ENCODE data around the gene PCGF2.

PCGF2 gene

GRCh38 chr17:38751144-38751807, 3.1 kb upstream of the PCGF2 start:
- no peak for DNase-seq

GRCh38 chr17:38750312-38751121, 2.4 kb upstream of the PCGF2 start:
- DNase-seq: no peak

DNA sequence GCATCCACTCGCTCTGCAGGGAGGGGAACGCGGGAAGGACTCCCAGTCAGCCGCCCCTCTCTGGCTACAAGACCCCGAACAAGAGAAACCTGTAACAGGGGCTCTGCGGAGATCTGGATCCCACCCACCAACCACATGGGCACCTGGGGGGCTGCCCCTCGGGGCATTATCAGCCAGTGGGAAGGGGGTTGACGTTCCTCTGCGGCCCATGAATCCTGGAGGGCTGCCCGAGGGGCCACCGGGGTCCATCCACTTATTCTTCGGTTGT, 1.8 kb upstream of the PCGF2 start:
- no peak for DNase-seq

GRCh38 chr17:38749223-38750043, 1.3 kb upstream of the PCGF2 start:
- DNase-seq: peak; percentile 93

DNA sequence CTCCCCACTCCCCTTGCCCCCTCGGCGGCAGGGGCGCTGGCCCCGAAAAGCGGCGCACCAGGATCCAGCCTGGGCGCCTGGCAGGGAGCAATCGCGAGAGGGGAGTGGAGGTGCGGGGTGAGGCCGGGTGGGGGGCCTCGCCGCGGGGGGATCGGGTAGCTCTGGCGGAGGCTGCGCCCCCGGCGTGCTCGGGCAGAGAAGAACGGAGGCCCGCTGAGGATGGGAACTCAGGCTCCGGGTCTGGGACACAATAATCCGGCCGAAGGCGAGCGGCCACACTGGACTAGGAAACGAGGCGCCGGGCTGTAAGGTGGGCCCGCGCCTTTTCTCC, 721 bp upstream of the PCGF2 start:
- no peak for DNase-seq

DNA sequence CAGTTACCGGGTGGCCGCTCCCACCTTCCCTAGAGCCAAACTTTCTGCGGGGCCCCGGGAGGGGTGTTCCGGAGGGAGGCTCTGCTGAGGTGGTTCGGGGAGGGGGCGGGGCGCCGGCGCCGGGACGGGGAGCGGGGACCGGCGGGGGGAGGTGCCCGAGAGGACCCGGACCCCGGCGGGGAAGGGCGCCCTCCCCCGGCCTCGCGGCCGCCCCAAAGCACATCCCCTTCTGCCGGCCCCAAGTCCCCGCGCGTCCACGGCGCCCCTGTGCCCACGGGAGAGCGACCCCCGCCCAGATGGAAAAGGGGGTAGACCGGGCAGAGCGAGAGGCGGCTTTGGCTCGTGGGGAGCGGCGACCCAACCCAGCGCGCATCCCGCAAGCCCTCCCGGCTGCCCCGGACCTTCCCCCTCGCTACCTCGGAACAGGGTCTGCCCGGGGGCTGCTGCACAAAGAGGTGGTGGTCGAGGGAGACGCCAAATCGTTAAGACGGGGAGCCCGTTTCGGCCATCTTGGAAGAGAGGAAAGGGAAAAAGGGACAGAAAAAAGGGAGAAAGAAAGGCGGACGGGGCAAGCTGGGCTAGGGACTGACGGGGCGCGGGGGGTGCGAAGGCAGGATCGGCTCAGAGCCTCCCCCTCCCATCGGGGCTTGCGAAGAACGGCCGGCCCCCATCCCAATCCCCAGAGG, 530 bp downstream of the PCGF2 start:
- peak; percentile 77 for DNase-seq

DNA sequence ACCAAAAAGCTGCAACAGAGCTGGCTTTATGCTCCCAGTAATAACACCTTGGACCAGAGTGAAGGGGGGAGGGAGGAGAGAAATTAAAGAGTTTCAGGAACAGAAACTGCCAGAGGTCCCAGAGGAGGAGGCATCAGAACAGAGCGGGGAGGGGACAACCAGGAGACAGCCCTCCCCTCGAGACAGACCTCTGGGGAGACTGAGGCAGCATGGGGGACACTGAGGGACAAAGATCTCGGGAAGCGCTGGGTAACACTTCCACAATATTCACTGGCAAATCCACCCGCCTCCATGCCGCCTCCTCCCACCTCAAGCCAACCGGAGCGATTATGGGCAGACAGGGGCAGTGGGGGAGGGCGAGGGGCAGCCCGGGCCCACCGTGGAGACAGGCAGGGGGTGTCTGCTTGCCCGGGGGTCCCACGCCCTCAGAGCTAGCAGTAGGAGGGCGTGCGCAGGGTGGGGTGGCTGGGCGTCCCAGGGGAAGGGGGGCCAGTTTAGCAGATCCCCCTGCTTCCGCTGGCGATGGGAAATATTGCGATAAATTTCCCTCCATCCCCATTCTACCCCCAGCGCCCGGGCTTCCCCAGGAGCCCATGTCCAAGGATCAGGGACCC, 1.2 kb downstream of the PCGF2 start:
- peak; percentile 47 for DNase-seq

DNA sequence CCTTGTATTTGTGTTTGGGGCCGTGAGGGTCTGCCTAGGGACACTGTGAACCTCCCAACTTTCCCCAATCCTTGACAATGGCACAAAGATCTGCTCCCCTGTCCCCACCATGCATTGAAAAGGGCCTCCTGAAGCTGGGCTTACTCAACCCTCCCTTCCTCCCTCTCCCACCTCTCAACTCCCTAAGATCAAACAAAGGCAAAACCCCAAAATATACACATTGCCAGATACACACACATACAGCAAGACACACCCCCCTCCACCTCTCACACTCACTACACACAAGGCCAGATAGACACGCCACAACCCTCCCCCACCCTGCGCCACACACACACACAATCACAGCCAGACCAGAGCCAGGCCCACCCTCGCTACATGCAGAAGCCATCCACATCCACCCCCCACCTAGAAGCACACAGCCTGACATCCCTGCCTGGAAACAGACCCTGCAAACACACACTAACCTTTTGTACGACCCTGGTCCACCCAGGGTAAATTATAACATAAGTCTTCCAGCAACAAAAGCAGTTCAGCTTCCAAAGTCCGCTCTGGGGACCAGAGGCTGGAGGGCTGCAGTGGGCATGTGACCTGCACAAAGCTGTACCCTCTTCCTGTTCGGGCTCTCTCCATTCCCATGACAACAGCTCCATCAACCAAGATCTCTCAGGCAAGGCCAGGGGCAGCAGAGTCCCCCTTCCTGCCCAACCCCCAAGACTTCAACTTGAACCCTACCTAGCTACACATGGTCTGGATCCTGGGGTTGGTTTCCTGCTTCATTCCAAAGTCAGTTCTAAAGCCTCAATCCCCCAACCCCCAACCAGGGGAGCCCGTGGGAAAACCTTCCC, 1.9 kb downstream of the PCGF2 start:
- peak; percentile 49 for DNase-seq

- DNase-seq: peak; percentile 43
These were observed 2.6 kb downstream of the PCGF2 start for GRCh38 chr17:38745545-38745944.

GRCh38 chr17:38743556-38744171, 4.5 kb downstream of the PCGF2 start:
- no peak for DNase-seq

GRCh38 chr17:38742411-38743308, 5.5 kb downstream of the PCGF2 start:
- DNase-seq: peak; percentile 93

DNA sequence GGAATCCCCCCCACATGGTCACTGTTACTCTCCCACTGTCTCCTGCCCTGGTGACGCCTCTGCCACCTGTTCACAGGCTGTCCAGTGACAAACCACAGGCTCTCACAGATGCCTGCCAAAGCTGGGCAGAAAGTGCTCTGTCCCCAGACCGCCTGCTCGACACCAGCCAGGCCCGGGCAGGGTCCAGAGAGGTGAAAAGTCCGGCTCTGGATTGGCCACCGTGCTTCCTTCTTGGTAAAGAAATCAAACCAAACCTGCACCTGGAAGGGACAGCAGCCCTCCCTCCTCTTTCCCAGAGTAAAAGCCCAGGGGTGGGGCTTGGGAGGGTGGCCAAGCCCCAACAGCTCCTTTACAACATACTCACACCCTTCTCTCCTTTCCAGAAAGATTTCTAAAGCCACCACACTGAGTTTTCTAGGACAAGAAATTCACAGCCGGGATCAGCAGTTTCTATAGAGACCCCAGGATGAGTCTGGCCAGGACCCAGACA, 6.2 kb downstream of the PCGF2 start:
- DNase-seq: peak; percentile 83

- peak; percentile 58 for DNase-seq
These were observed 6.7 kb downstream of the PCGF2 start for GRCh38 chr17:38741461-38741860.

DNA sequence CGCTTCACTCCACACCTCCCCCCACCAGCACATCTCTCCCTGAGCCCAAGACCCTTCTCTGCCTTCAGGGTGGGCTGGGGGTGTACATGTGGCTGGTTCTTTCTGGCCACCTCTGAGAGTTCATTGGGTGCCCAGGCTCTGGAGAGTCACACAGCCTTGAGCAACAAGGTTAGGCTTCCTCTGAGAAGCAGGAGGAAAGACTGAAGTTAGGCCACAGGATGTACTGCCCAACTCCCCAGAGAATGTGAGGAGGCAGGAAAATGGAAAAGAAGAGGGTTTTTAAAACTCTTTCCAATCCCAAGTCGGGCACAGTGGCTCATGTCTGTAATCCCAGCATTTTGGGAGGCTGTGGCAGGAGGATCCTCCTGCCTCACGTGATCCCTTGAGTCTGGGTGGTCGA, 7.3 kb downstream of the PCGF2 start:
- DNase-seq: no peak

DNA sequence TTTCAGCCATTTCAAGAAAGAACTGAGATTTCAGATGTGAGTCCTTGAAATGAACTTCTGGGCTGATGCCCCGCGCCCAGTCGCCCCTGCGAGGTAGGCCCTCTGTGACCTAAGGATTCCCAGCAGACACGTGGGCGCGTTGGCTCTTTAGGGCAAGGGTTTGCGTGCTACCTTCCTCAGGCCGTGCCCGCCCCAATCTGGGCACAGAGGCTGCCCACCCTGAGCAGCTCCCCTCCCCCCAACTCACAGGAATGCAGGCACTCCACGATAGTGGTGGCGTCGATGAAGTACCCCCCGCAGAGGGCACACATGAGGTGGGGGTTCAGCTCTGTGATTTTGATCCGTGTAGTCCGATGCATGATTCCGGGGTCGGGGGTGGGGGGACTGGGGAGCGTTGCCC, 8.1 kb downstream of the PCGF2 start:
- no peak for DNase-seq

DNA sequence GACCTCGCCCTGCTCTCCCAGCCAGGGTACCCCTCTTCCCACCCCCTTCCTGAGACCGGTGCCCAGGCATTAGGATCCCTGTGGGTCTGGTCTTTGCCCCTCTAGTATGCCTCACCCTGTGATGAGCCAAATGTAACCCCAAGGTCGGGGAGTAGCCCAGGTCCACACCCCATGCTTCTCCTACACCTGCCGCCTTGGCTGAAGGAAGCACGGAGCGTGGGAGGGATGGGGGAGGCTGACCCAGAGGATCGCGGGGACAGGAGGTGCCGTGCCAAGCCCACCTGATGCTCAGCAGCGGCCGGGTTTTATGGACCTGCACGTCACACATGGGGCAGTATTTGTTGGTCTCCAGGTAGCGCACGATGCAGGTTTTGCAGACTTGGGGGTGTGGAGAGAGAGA, 8.8 kb downstream of the PCGF2 start:
- DNase-seq: no peak

- DNase-seq: no peak
These were observed 9.4 kb downstream of the PCGF2 start for GRCh38 chr17:38738686-38739085.

- no peak for DNase-seq
These were observed 10.0 kb downstream of the PCGF2 start for GRCh38 chr17:38738007-38738662.

- peak; percentile 79 for DNase-seq
These were observed 12.8 kb downstream of the PCGF2 start for GRCh38 chr17:38735161-38735997.
